ENCODE results near the gene KSR1.

KSR1 gene

GRCh38 chr17:27477971-27478684 lies 21.9 kb downstream of the KSR1 start:
- Histone ChIP-seq H3K27me3 (no peaks in the 10 kb centered on the region), H3K4me1 (ENCODE audit: control insufficient read depth in 1 of 2, insufficient read depth in 1 of 2, low read depth in 1 of 2, low read length in 1 of 2) (peaks cover 13% of the 10 kb centered on the region in 2 experiments), H3K27ac (no peak overlapping the region), H3K9me3 (no peaks in the 10 kb centered on the region), H3K4me3 (ENCODE audit: low read depth in 1 of 2, low read length in 1 of 2) (no peak overlapping the region), H3K36me3 (no peaks in the 10 kb centered on the region)
- TF ChIP-seq CTCF (IDR thresholded peaks at IDR 0.05) = no peak

- Histone ChIP-seq H3K27ac (no peak overlapping the region), H3K27me3 (no peaks in the 10 kb centered on the region), H3K36me3 (no peaks in the 10 kb centered on the region), H3K4me3 (ENCODE audit: low read depth in 1 of 2, low read length in 1 of 2) (no peak overlapping the region), H3K4me1 (ENCODE audit: control insufficient read depth in 1 of 2, insufficient read depth in 1 of 2, low read depth in 1 of 2, low read length in 1 of 2) (peaks cover 4% of the 10 kb centered on the region in 2 experiments), H3K9me3 (no peaks in the 10 kb centered on the region)
- no peak for TF ChIP-seq CTCF (IDR thresholded peaks at IDR 0.05)
These were observed 22.8 kb downstream of the KSR1 start for GRCh38 chr17:27478901-27479538.

DNA sequence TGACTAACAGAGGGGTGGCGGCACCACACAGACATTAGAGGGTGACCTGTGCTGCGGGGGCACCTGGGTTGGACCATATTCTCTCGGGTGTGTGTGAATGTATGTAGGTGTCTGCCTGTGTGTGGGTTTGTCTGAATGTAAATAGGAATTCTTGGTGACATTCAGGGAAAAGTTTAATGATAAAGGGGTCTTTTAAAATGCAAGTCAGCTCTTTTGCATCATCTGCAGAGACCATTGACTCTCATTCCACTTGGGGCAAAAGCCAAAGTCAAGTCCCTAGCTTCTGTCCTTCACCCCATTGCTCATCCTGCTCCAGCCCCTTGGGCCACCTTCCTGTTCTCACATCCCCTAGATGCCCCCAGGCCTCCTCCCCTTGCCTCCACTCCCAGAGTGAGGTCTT lies 23.6 kb downstream of the KSR1 start:
- Histone ChIP-seq H3K36me3 (no peaks in the 10 kb centered on the region), H3K4me1 (ENCODE audit: control insufficient read depth in 1 of 2, insufficient read depth in 1 of 2, low read depth in 1 of 2, low read length in 1 of 2) (no peaks in the 10 kb centered on the region), H3K27me3 (no peaks in the 10 kb centered on the region), H3K9me3 (no peaks in the 10 kb centered on the region), H3K27ac (no peak overlapping the region), H3K4me3 (ENCODE audit: low read depth in 1 of 2, low read length in 1 of 2) (no peak overlapping the region)
- no peak for TF ChIP-seq CTCF (IDR thresholded peaks at IDR 0.05)

DNA sequence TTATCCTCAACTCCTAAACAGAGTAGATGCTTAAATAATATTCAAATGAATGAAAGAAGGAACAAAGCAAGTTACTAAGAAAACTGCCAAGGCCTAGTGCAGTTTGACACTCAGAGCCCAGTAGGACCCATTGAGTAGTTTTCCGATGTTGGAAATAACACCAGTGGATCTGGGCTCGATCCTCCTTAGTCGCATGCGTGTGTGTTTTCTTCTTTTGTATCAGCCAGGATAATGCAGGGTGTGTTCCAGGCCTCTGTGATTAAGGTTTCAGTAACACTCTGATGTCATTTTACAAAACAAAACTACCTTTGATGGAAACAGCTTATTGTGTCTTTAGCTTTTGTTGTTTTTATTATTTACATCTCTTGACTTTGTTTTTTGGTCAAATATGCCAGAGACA lies 24.5 kb downstream of the KSR1 start:
- no peak overlapping the region for H3K27ac ChIP-seq
- peaks cover 0 to under 1% of the 10 kb centered on the region in 2 experiments for H3K4me1 ChIP-seq (ENCODE audit: control insufficient read depth in 1 of 2, insufficient read depth in 1 of 2, low read depth in 1 of 2, low read length in 1 of 2)
- TF ChIP-seq CTCF (IDR thresholded peaks at IDR 0.05) = no peak
- no peak overlapping the region for H3K4me3 ChIP-seq (ENCODE audit: low read depth in 1 of 2, low read length in 1 of 2)
- no peaks in the 10 kb centered on the region for H3K9me3 ChIP-seq
- H3K27me3 ChIP-seq = no peaks in the 10 kb centered on the region
- H3K36me3 ChIP-seq = no peaks in the 10 kb centered on the region

GRCh38 chr17:27481327-27481726 lies 25.1 kb downstream of the KSR1 start:
- Histone ChIP-seq H3K4me1 (ENCODE audit: control insufficient read depth in 1 of 2, insufficient read depth in 1 of 2, low read depth in 1 of 2, low read length in 1 of 2) (peaks cover 4 to 7% of the 10 kb centered on the region in 2 experiments), H3K9me3 (no peaks in the 10 kb centered on the region), H3K27me3 (no peaks in the 10 kb centered on the region), H3K27ac (no peak overlapping the region), H3K4me3 (ENCODE audit: low read depth in 1 of 2, low read length in 1 of 2) (no peak overlapping the region), H3K36me3 (no peaks in the 10 kb centered on the region)
- no peak for TF ChIP-seq CTCF (IDR thresholded peaks at IDR 0.05)
